ENCODE data around the gene SLC25A45. TPM values are rescaled to one million over a fixed set of nuclear protein-coding genes. Genes with fewer than 3 reads are reported as not detected.

The SLC25A45 gene
- total RNA-seq, 1 donor from 2014 or later: 5.3 TPM

GRCh38 chr11:65403607-65404121 lies 21.2 kb upstream of the SLC25A45 start:
- H3K27me3 Mint-ChIP-seq: no peaks in the 10 kb centered on the region
- no peak overlapping the region for H3K27ac Mint-ChIP-seq
- peaks cover 7% of the 10 kb centered on the region for H3K4me1 Mint-ChIP-seq (ENCODE audit: low read depth)
- H3K36me3 Mint-ChIP-seq (ENCODE audit: insufficient read depth): peaks cover 4% of the 10 kb centered on the region
- DNase-seq (ENCODE audit: low spot score, unreplicated experiment): no peak
- H3K4me3 Mint-ChIP-seq (ENCODE audit: low read depth): no peak overlapping the region
- TF ChIP-seq CTCF (IDR thresholded peaks at IDR 0.05; ENCODE audit: unreplicated experiment): no peak
- H3K9me3 Mint-ChIP-seq (ENCODE audit: low read depth): no peaks in the 10 kb centered on the region

GRCh38 chr11:65402790-65403189 lies 20.3 kb upstream of the SLC25A45 start:
- no peaks in the 10 kb centered on the region for H3K27me3 Mint-ChIP-seq
- H3K36me3 Mint-ChIP-seq (ENCODE audit: insufficient read depth): peaks cover 4% of the 10 kb centered on the region
- H3K27ac Mint-ChIP-seq: no peak overlapping the region
- no peak overlapping the region for H3K4me3 Mint-ChIP-seq (ENCODE audit: low read depth)
- DNase-seq (ENCODE audit: low spot score, unreplicated experiment): no peak
- no peak for TF ChIP-seq CTCF (IDR thresholded peaks at IDR 0.05; ENCODE audit: unreplicated experiment)
- peaks cover 7% of the 10 kb centered on the region for H3K4me1 Mint-ChIP-seq (ENCODE audit: low read depth)
- no peaks in the 10 kb centered on the region for H3K9me3 Mint-ChIP-seq (ENCODE audit: low read depth)

- Mint-ChIP-seq H3K4me1 (ENCODE audit: low read depth) (peaks cover 7% of the 10 kb centered on the region), H3K36me3 (ENCODE audit: insufficient read depth) (peaks cover 8% of the 10 kb centered on the region), H3K27ac (no peak overlapping the region), H3K27me3 (no peaks in the 10 kb centered on the region), H3K9me3 (ENCODE audit: low read depth) (no peaks in the 10 kb centered on the region), H3K4me3 (ENCODE audit: low read depth) (no peak overlapping the region)
- no peak for TF ChIP-seq CTCF (IDR thresholded peaks at IDR 0.05; ENCODE audit: unreplicated experiment)
- DNase-seq (ENCODE audit: low spot score, unreplicated experiment): no peak
These were observed 19.4 kb upstream of the SLC25A45 start for GRCh38 chr11:65401803-65402248.

- TF ChIP-seq CTCF (IDR thresholded peaks at IDR 0.05; ENCODE audit: unreplicated experiment): no peak
- Mint-ChIP-seq H3K4me3 (ENCODE audit: low read depth) (no peak overlapping the region), H3K4me1 (ENCODE audit: low read depth) (peaks cover 7% of the 10 kb centered on the region), H3K36me3 (ENCODE audit: insufficient read depth) (peaks cover 8% of the 10 kb centered on the region), H3K27me3 (no peaks in the 10 kb centered on the region), H3K27ac (no peak overlapping the region), H3K9me3 (ENCODE audit: low read depth) (no peaks in the 10 kb centered on the region)
- no peak for DNase-seq (ENCODE audit: low spot score, unreplicated experiment)
These were observed 18.8 kb upstream of the SLC25A45 start for GRCh38 chr11:65401073-65401802.

GRCh38 chr11:65400307-65401072 lies 18.0 kb upstream of the SLC25A45 start:
- no peak overlapping the region for H3K27ac Mint-ChIP-seq
- H3K9me3 Mint-ChIP-seq (ENCODE audit: low read depth): no peaks in the 10 kb centered on the region
- no peak for TF ChIP-seq CTCF (IDR thresholded peaks at IDR 0.05; ENCODE audit: unreplicated experiment)
- no peak for DNase-seq (ENCODE audit: low spot score, unreplicated experiment)
- H3K27me3 Mint-ChIP-seq: no peaks in the 10 kb centered on the region
- peaks cover 8% of the 10 kb centered on the region for H3K36me3 Mint-ChIP-seq (ENCODE audit: insufficient read depth)
- peaks cover 7% of the 10 kb centered on the region for H3K4me1 Mint-ChIP-seq (ENCODE audit: low read depth)
- no peak overlapping the region for H3K4me3 Mint-ChIP-seq (ENCODE audit: low read depth)
